Head of caudate nucleus (tissue), 42 donors: ENCODE results near the gene TTC39A.

Experiments used
- DNase-seq, 42 donors: peaks; one replicate each; pipeline versions ENCODE4 v3.0.0 to v3.0.0-alpha.2; 2020 to 2021; ENCODE audit warnings: mixed read lengths in 7 of 42
- intact Hi-C: fragments of 100-400 bp; cut with DNase I; formaldehyde crosslinking; loops from one replicate; pipeline ENCODE4 v1.15.0; 2022

The TTC39A gene

GRCh38 chr1:51320967-51321923, 9.1 kb downstream of the TTC39A start:
- intact Hi-C loops: no loop called here
- no peak for DNase-seq

- intact Hi-C loops: no loop called here
- no peak for DNase-seq
These were observed 12.6 kb downstream of the TTC39A start for GRCh38 chr1:51317798-51318197.

DNA sequence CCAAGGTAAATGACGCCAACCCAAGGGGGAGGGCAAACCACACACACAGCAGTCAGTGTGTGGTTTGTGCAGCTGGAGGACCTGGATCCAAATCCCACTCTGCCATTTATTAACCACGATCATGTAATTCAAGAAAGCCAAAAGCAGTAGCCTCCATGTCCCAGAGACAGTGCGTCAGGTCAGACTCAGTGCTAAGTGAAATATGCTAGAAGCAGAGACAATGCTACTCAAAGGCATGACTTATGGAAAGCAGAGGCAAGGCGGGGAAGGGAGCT, 13.6 kb downstream of the TTC39A start:
- no peak for DNase-seq
- intact Hi-C loops: no loop called here

DNA sequence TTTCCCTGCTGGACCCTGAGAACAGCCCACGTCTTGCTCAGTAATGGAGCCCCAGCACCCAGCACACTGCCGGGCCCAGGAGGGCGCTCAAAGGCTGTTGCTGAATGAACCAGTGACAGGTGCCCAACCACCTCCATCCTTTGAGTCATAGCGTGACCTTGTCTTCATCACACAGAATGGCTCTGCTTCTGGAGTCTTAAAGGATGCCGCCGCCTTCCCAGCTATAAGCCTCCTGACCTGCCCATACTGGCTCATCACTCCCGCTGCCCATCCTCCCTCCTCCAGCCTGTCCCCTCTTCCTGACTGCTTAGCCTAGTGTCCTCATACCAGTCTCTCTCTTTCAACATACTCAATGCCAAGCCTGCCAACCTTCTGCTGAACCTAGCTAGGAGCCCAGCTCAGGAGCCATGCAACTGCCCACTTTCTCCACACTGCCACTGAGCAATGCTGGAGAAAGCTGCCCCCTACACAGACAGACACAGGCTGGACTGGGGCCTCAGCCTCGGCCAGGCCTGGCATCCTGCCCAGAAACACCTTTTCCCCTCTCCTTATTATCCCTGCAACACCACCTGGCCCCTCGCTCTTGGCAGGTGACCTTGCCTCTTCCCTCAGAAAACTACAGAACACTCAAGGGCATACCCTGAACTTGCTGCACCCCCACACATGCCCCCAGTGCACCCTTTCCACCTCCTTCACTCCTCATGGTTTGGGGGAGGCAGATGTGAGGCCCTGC, 14.1 kb downstream of the TTC39A start:
- intact Hi-C loops: no loop called here
- DNase-seq: no peak

DNA sequence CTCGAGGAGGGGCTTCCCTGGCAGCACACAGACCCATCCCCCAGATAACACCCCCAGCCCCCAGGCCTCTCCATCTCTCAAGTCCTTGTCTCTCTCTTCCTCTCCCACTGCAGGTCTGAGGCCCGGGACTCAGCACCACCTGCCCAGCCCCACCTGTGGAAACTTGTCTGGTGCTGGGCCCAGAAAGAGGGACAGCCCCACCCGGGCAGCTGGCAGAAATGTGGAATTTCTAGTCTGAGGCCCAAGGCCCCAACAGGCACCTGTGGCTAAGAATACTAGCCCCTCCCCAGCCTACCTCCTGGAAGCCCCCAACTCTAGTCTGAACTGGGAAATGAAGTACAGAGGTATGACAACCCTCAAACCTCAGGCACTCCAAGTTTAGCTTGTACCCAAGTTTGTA, 15.4 kb downstream of the TTC39A start:
- DNase-seq: no peak
- intact Hi-C loops: no loop called here

DNA sequence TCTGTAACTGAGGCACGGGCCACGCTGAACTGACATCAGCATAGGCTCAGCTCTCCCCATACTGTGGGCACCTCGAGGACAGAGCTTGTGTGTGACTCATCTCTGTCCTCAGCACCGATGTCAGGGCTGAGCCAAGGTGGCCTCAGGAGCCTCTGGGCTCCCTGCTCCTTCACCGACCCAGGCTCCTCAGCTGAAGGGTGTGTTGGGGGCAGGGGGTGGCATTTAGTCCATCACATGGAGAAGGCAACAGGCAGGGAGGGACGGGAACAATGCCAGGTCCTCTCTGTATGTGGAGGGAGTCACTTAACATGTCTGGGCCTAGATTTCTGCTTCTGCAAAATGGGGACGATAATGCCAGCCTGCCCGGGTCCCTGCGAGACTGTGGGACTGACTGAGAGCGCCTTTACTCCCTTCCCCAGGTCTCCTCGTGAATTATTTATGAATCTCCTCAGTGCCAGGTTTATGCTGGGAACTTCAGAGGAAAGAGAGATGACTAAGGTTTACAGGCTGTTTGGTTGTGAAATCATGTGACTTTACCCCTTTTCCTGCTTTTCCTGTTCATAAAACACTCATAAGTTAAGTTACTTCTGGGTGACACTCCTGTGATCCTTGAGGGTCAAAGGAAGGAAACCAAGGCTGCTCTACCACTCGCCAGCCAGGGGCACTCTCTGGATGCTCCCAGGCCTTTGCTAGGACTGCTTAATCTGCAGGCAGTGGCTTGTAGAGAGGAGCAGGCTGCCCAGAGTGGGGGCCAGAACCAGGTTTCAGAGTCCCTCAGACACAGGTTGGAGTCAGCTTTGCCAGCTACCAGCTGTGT, 16.2 kb downstream of the TTC39A start:
- intact Hi-C loops: no loop called here
- DNase-seq: no peak

- intact Hi-C loops: no loop called here
- no peak for DNase-seq
These were observed 17.0 kb downstream of the TTC39A start for GRCh38 chr1:51313268-51313852.

DNA sequence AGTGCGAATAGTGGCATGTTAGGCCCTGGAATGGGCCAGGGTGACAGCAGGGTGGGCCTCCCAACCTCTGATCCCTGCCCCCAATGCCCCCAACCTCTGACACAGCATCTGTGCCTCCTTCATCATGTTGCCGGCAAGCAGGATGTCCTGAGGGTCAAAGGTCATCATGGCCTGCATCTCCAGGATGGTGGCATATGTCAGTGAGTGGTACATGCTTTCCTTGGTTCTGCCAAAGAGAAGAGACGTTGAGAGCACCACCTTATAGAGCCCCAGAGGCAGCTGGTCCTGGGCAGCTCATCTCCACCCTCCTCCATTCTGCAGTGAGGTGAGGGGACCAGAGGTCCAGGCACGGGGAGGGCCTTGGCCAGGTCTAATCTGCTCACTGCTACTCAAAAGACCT, 17.6 kb downstream of the TTC39A start:
- no peak for DNase-seq
- intact Hi-C loops: no loop called here

DNA sequence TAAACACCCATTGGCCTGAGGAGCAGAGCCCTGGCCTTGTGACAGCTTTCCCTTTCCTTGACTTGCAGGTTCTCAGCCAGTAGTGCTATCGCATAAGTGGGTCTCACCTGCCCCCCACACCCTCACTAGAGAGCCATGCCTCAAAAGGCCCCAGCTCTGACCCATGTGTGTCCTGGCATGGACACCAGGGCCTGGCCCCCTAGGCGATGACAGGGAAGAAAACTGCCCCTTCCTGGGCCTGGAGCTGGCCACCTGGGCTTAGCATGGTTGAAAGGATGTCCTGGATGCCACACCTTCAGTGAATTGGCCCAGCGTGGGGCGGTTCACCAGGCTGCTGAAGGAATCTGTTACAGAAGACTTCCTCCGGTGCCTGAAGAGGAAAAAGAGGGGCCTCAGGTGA, 18.5 kb downstream of the TTC39A start:
- DNase-seq: no peak
- intact Hi-C loops: no loop called here

GRCh38 chr1:51310871-51311613, 19.3 kb downstream of the TTC39A start:
- DNase-seq: no peak
- intact Hi-C loops: no loop called here

DNA sequence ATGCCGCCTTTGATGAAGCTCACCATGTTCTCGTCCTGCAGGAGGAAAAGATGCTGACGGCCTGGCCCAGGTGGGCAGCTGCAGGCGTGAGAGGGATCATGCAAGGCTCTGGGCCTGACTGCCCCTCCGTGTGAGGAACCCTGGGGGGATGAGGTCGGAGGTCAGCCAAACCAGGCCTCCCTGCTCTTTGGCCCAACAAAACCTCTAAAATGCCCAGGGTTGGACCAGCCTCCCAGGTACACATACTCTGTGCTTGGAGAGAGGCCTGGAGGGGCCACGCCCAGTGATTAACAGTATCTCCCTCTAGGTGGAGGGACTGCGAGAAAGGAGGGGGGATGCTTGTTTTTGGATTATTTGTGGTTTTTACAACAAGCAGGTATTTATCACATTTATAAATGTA, 21.1 kb downstream of the TTC39A start:
- no peak for DNase-seq
- intact Hi-C loops: no loop called here

DNA sequence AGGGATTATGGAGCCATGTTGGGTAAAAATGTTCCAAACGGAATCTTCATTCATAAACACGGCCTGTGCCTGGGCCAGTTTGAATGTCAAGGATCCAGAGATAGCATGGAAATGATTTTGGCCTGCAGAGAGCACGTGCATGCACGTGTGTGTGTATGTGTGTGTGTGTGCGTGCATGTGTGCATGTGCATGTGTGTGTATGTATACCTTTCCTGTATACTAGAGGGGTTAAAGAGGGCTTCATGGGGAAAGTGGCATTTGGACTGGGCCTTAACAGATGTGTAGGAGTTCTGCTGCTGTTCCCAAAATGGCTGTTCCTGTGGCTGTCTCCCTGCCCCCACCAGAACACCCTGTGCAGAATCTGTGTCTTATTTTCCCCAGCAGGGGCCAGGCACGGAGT, 21.7 kb downstream of the TTC39A start:
- intact Hi-C loops: no loop called here
- DNase-seq: no peak

- intact Hi-C loops: no loop called here
- no peak for DNase-seq
These were observed 23.4 kb downstream of the TTC39A start for GRCh38 chr1:51306950-51307349.

DNA sequence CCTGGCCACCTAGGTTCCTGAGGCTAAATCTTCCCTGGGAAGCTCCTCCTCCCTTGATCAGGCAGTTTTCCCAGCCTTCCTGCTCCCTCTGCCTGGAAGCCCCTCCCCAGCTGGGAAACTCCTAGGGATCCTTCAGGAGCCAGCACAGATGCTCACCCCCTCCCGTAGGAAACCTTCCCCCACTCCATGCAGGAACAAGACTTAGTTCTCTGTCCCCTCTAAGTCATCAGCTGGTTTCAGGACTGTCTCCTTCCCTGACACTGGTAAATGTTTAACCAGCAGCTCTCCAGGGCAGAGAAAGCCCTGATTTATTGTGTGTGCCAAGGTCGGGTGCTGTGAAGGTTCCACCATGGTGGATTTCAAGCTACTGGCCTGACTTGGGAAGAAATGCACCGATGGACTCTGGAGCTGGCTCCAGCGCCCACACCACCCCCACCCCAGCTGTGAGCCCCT, 25.0 kb downstream of the TTC39A start:
- no peak for DNase-seq
- intact Hi-C loops: no loop called here

- intact Hi-C loops: no loop called here
- DNase-seq: no peak
These were observed 26.0 kb downstream of the TTC39A start for GRCh38 chr1:51304360-51304759.

DNA sequence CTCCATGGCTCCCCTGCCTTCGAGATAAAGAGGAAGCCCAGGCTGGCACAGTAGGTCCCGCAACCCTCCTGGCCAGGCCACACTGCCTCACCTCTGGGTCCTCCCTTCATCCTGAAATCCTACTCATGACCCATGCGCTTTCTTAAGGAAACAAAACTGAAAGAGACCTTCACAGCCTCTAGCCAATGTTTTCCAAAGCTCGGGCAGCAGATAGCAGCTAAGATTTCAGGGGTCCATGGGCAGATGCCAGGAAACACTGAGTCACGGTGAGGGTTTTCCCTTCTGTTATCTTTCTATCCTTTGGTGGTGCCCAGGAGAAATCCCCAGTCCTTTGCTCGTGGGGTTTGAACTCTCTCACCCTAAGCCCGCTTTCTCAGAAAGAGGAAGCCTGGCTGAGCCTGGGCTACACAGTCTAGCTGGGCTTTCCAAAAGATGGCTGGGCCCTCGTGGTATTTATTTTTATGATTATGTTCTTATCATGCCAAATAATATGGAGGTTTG, 26.6 kb downstream of the TTC39A start:
- intact Hi-C loops: no loop called here
- DNase-seq: no peak

DNA sequence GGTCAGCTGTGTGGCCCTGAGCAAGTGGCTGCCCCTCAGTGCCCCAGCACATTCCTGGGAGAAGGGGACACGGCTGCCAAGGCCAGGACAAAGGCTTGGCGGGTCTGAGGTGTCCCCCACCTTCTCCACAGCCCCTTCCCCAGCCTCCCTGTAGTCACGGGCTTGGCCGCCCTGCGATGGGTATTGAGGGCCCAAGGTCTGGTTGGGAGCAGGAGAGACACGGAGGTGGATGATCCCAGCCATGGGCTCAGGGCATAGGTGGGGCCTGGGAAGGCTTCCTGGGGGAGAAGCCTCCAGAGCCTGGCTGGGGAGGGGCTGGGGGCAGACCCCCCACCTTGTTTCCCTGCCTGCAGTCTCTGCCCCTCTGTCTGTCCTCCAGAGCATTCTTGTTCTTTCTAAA, 27.0 kb downstream of the TTC39A start:
- DNase-seq: no peak
- intact Hi-C loops: no loop called here

- intact Hi-C loops: no loop called here
- no peak for DNase-seq
These were observed 27.6 kb downstream of the TTC39A start for GRCh38 chr1:51302746-51303145.

DNA sequence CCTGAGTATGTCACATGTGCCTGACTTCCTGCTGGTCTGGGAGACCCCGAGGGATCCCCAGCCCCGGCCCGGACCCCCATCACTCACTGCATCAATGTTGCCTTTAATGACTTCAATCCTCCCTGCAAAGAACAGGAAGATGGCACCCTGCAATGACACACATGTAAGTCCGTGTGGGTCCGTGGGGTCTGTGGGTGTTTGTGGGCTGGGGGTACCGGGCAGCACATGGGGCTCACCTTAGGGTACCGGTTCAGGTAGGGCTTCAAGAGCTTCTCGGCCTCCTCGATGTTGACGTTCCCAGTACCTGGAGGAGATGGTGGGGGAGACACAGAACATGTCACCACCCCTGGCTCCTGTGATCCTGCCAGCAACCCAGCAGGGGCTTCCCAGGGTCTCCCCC, 28.1 kb downstream of the TTC39A start:
- intact Hi-C loops: no loop called here
- no peak for DNase-seq
